Upper lobe of left lung (tissue), 4 donors: Measurements from ENCODE around the gene EBLN2.

Experiments
- CTCF ChIP-seq, 6 experiments: fragments of 450-650 bp in 4 of 6; fragments of 200-600 bp in 2 of 6; sonication (generic) in 2 of 6; IDR thresholded peaks; one replicate each; pipeline ENCODE4 v1.5.1; 2016 to 2019; ENCODE audit warnings: antibody characterized with exemption in 6 of 6
- POLR2A ChIP-seq, 4 donors: fragments of 450-650 bp; IDR thresholded peaks; one replicate each; pipeline ENCODE4 v1.5.1; 2016 to 2017; ENCODE audit warnings: antibody characterized with exemption in 4 of 4, mild to moderate bottlenecking in 2 of 4

GRCh38 chr3:73030073-73030597 is 31.3 kb upstream of the EBLN2 start:
- TF ChIP-seq POLR2A (IDR thresholded peaks at IDR 0.05): no peak
- no peak for TF ChIP-seq CTCF (IDR thresholded peaks at IDR 0.05)
